IPS-20b (cell line): Measurements from ENCODE around the gene RBBP8NL.
A peak's percentile ranks its signal among the peaks of the same experiment; 100 is the strongest.

Experiments used
- H3K27ac ChIP-seq: one replicate; pipeline ENCODE4 v1.5.1; 2013; ENCODE audit warnings: low read length
- H3K27me3 ChIP-seq: 2 replicates; pipeline ENCODE4 v1.6.1; 2013; ENCODE audit warnings: mild to moderate bottlenecking, low read length, inconsistent platforms; ENCODE audit not compliant: insufficient read depth
- H3K36me3 ChIP-seq: 2 replicates; pipeline ENCODE4 v1.6.1; 2013; ENCODE audit warnings: low read depth, mild to moderate bottlenecking, inconsistent platforms, low read length, moderate library complexity; ENCODE audit not compliant: insufficient read depth
- H3K4me1 ChIP-seq: 2 replicates; pipeline ENCODE4 v1.6.1; 2013; ENCODE audit warnings: mild to moderate bottlenecking, control low read depth, inconsistent platforms, low read length, moderate library complexity; ENCODE audit not compliant: insufficient read depth
- H3K4me3 ChIP-seq: 2 replicates; pipeline ENCODE4 v1.5.1; 2013; ENCODE audit warnings: mild to moderate bottlenecking, low read length, inconsistent platforms
- H3K9ac ChIP-seq: 2 replicates; pipeline ENCODE4 v1.6.1; 2013; ENCODE audit warnings: low read depth, mild to moderate bottlenecking, inconsistent platforms, low read length, moderate library complexity
- H3K9me3 ChIP-seq: 2 replicates; pipeline ENCODE4 v1.6.1; 2013; ENCODE audit warnings: mild to moderate bottlenecking, low read depth, low read length, inconsistent platforms; ENCODE audit not compliant: insufficient read depth

Gene RBBP8NL, protein sequence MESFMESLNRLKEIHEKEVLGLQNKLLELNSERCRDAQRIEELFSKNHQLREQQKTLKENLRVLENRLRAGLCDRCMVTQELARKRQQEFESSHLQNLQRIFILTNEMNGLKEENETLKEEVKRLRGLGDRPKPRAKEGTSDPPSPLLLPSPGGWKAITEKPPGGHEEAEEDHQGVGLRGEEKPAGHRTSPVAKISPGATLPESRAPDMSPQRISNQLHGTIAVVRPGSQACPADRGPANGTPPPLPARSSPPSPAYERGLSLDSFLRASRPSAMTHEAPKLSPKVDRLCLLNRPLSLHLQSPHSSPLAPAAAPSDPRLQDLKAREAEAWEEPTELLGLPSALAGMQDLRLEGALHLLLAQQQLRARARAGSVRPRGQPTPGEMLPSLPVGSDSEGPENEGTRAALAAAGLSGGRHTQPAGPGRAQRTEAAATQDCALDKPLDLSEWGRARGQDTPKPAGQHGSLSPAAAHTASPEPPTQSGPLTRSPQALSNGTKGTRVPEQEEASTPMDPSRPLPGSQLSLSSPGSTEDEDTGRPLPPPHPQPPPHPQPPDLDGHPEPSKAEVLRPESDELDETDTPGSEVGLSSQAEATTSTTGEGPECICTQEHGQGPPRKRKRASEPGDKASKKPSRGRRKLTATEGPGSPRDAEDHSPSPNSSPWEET

GRCh38 chr20:62427172-62428001, at the start of gene RBBP8NL:
Gene RBBP8NL (minus strand): TSS chr20:62427539. CDS start chr20:62419647, 7,892 bp downstream.
- Histone ChIP-seq H3K4me1 (peaks cover 5% of the 10 kb centered on the region; the same call in 1 of the 2 replicates), H3K9ac (peak within 1 kb of the TSS; percentile 50; the same call in 1 of the 2 replicates), H3K27ac (no peak within 1 kb of the TSS), H3K9me3 (no peaks in the 10 kb centered on the region), H3K27me3 (no peaks in the 10 kb centered on the region; the same call in 1 of the 2 replicates), H3K36me3 (no peaks in the 10 kb centered on the region), H3K4me3 (peak within 1 kb of the TSS; percentile 28; the same call in 1 of the 2 replicates)

DNA sequence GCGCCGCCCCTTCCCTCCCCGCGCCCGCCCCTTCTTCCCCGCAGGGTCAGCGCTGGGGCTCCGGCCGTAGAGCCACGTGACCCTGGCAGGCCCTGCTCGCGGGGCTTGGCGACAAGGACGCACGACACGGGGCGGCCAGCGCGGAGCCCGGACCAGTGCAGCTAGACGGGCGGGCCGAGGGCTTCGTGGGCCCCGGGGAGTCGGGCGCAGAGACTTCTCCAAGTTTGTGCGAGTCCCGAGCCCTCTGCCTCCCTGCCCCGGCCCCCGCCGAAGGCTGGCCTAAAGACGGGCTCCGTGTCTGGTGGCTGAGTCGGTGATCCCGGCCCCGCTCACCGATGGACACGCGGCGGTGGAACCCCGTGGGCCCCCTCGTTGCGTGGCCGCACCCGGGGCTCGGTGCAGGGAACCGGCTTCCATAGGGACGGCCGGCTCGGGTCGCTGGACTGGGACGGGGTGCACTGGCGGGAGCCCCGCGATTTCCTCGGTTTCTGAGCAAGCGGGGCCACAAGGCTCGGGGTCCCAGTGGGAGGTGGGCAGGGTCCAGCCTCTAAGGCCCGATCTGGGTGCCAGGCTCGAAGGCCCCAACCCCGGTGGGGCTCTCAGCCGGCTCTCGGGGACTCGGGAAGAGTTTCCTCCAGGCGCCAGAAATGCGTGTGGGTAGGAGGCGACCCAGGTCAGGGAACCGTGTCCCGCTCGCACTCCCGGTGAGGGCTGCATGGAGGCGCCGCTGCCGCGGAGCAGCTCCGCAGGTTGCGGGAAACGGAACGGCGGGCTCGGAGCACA, 48.9 kb upstream of the RBBP8NL start:
- H3K9ac ChIP-seq: no peak overlapping the region
- peak overlapping the region; percentile 54; the same call in 1 of the 2 replicates for H3K4me3 ChIP-seq
- H3K27me3 ChIP-seq: peaks cover 92% of the 10 kb centered on the region

DNA sequence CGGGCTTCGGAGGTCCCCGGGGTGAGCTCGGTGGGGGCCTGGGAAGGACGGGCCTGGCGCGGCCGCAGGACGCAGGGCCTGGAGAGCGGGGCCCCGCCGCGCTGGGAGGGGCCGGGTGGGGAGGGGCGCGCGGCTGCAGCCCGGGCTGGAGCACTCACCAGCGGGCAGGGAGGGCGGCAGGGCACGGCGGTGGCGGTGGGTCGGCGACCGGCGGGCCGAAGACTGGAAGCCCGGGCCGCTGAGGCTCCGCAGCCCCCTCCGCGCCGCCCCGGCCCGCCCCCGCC, 48.4 kb upstream of the RBBP8NL start, which contains the start of gene GATA5:
GATA5 (minus strand) TSS at position 224 of the 284 bp plus-strand sequence. CDS start 474 bp downstream, outside the sequence.
- Histone ChIP-seq H3K36me3 (no peaks in the 10 kb centered on the region), H3K9me3 (no peaks in the 10 kb centered on the region), H3K27me3 (peaks cover 89% of the 10 kb centered on the region), H3K9ac (no peak within 1 kb of the TSS), H3K4me3 (peak within 1 kb of the TSS; percentile 57; the same call in 1 of the 2 replicates), H3K4me1 (peaks cover 3% of the 10 kb centered on the region; the same call in 1 of the 2 replicates), H3K27ac (no peak within 1 kb of the TSS)

More for the DNA sequence above, 48.9 kb upstream of the RBBP8NL start:
- H3K27ac ChIP-seq: no peak overlapping the region
- H3K4me1 ChIP-seq: peaks cover 3% of the 10 kb centered on the region; the same call in 1 of the 2 replicates
- H3K9me3 ChIP-seq: no peaks in the 10 kb centered on the region
- no peaks in the 10 kb centered on the region for H3K36me3 ChIP-seq

GRCh38 chr20:62475027-62475771, 47.9 kb upstream of the RBBP8NL start:
- Histone ChIP-seq H3K4me1 (peaks cover 3% of the 10 kb centered on the region; the same call in 1 of the 2 replicates), H3K9me3 (no peaks in the 10 kb centered on the region), H3K36me3 (no peaks in the 10 kb centered on the region), H3K27me3 (peaks cover 89% of the 10 kb centered on the region), H3K4me3 (peak overlapping the region; percentile 57; the same call in 1 of the 2 replicates), H3K9ac (no peak overlapping the region), H3K27ac (no peak overlapping the region)

DNA sequence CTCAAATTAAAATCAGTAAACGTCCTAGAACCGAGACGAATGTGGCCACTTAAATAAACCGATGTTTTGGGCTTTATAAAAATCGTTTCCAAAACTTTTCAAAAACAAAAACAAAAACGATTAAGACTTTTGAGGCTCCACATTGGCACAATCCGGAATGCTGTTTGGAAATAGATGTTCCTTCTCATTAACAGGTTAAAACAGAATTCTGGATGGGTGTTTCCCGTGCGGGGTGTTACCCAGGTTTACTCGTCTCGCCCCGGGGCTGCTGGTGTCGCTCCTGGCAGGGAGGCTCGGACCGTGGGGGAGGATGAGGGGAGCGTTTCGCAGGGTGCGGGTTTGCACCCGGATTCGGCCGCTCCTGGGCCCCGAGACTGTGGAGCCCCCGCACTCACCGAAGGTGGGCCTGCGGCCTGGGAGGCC, 47.3 kb upstream of the RBBP8NL start:
- Histone ChIP-seq H3K27me3 (peaks cover 90% of the 10 kb centered on the region), H3K4me1 (peaks cover 3% of the 10 kb centered on the region; the same call in 1 of the 2 replicates), H3K9me3 (no peaks in the 10 kb centered on the region), H3K4me3 (peak overlapping the region; percentile 57; the same call in 1 of the 2 replicates), H3K27ac (no peak overlapping the region), H3K9ac (no peak overlapping the region), H3K36me3 (no peaks in the 10 kb centered on the region)

- Histone ChIP-seq H3K9me3 (no peaks in the 10 kb centered on the region), H3K27ac (no peak overlapping the region), H3K36me3 (no peaks in the 10 kb centered on the region), H3K4me1 (peaks cover 3% of the 10 kb centered on the region; the same call in 1 of the 2 replicates), H3K27me3 (peaks cover 89% of the 10 kb centered on the region), H3K9ac (no peak overlapping the region), H3K4me3 (peak overlapping the region; percentile 57; the same call in 1 of the 2 replicates)
These were observed 46.6 kb upstream of the RBBP8NL start for GRCh38 chr20:62473717-62474603.

DNA sequence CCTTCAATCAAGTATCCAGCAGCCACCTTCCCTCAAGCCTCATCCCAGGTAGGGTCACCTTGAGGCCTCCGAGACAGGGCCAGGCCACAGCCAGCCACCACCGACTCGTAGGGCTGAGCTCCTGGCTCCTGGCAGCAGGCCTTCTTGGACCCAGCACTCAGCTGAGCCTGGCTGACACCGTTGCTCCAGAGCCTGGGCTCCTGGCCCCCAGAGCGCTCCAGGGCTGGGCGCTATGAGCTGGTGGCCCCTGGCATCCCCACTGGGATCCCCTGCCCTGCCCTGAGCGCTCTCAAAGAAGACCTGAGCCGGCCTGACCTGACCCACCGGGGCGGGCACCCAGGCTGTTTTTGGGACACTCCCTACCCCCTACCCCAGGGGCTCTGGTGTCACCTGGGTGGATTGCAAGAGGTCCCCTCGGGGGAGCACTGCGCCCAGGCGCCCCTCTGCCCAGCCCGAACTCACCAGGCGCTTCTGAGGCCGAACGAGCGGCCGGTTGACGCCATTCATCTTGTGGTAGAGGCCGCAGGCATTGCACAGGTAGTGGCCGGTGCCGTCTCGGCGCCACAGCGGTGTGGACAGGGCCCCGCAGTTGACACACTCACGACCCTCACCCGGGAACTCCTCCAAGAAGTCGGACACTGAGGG, 45.7 kb upstream of the RBBP8NL start:
- no peaks in the 10 kb centered on the region for H3K9me3 ChIP-seq
- peaks cover 80% of the 10 kb centered on the region for H3K27me3 ChIP-seq
- H3K27ac ChIP-seq: no peak overlapping the region
- no peak overlapping the region for H3K4me3 ChIP-seq
- H3K36me3 ChIP-seq: no peaks in the 10 kb centered on the region
- no peak overlapping the region for H3K9ac ChIP-seq
- peaks cover 3% of the 10 kb centered on the region; the same call in 1 of the 2 replicates for H3K4me1 ChIP-seq

GRCh38 chr20:62472138-62472940, 45.0 kb upstream of the RBBP8NL start:
- H3K4me1 ChIP-seq: peaks cover 3% of the 10 kb centered on the region; the same call in 1 of the 2 replicates
- no peaks in the 10 kb centered on the region for H3K9me3 ChIP-seq
- H3K27me3 ChIP-seq: peaks cover 73% of the 10 kb centered on the region
- no peak overlapping the region for H3K4me3 ChIP-seq
- no peak overlapping the region for H3K9ac ChIP-seq
- no peaks in the 10 kb centered on the region for H3K36me3 ChIP-seq
- H3K27ac ChIP-seq: no peak overlapping the region

- no peaks in the 10 kb centered on the region for H3K36me3 ChIP-seq
- H3K9ac ChIP-seq: no peak overlapping the region
- H3K27me3 ChIP-seq: peaks cover 55% of the 10 kb centered on the region
- H3K4me1 ChIP-seq: peaks cover 3% of the 10 kb centered on the region; the same call in 1 of the 2 replicates
- no peak overlapping the region for H3K4me3 ChIP-seq
- H3K27ac ChIP-seq: no peak overlapping the region
- no peaks in the 10 kb centered on the region for H3K9me3 ChIP-seq
These were observed 43.1 kb upstream of the RBBP8NL start for GRCh38 chr20:62470459-62470858.
